PC-9 (cell line): ENCODE data around the gene GJD2.

Experiments
- CTCF ChIP-seq: fragments of 200-600 bp; sonication (generic); conservative IDR thresholded peaks from 2 replicates; pipeline ENCODE4 v1.6.1; 2017; ENCODE audit warnings: mixed run types, antibody characterized with exemption, mild to moderate bottlenecking, moderate library complexity
- EZH2 ChIP-seq: fragments of 200-600 bp; sonication (generic); IDR thresholded peaks from 2 replicates; pipeline ENCODE4 v1.8.0; 2017; ENCODE audit warnings: antibody characterized with exemption, low read depth

DNA sequence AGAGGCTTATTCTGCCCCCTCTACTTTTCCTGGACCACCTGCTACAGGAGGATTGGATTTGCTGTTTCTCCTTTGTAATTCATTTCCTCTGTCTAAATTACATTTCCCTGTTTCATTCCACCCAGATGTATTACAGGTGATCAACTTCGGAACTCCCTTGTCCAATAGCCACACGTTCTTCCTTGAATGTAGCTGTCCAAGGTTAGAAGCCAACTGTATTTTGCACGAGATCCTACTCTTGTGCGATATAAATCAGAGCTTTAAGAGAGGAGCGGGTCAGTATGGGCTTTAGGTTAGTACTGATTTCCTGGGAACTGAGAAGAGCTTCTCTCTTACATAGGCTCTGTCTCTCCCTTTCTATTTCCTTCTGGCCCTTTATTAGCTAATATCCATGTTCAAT, 20.5 kb downstream of the GJD2 start:
- no peak for TF ChIP-seq CTCF
- TF ChIP-seq EZH2 = no peak
